HCT116 (cell line): ENCODE measurements around the gene FLNB. TPM values are rescaled to one million over a fixed set of nuclear protein-coding genes. Genes with fewer than 3 reads are reported as not detected.

Experiments used
- ATAC-seq: fragments of 200-7000 bp; cut with Tn5 transposase; 2 replicates; pipeline ENCODE4 v1.9.1; 2020; ENCODE audit warnings: mild to moderate bottlenecking, moderate library complexity
- BruUV-seq: library from RNA; stranded (reverse); fragments of 400-500 nt; replicated peaks from 2 replicates; lab custom pipeline; 2021; lab: Mats Ljungman, UMichigan
- CTCF ChIA-PET: fragments of 300-600 bp; sonication (Branson Sonifier 250); formaldehyde crosslinking; loops from one replicate; lab custom pipeline; 2021; ENCODE audit warnings: antibody characterized with exemption; lab: Charles Lee
- POLR2A ChIA-PET: fragments of 300-600, 350-600 bp; sonication (Branson Sonifier 250); formaldehyde crosslinking; loops from one replicate; lab custom pipeline; 2021; ENCODE audit warnings: antibody characterized with exemption; lab: Charles Lee
- RAD21 ChIA-PET, 2 experiments: fragments of 300-600 bp; sonication (Branson Sonifier 250); formaldehyde crosslinking; loops; one replicate each; lab custom pipeline; 2023; ENCODE audit warnings: low total read pairs in 2 of 2; ENCODE audit not compliant: uncharacterized antibody in 2 of 2, unreplicated experiment in 2 of 2, low non-redundant PET in 1 of 2; lab: Charles Lee
- DNase-seq: peaks from one replicate; pipeline ENCODE4 v3.0.0-alpha.2; 2010; ENCODE audit warnings: low read depth, low spot score
- H2AFZ ChIP-seq: fragments of 200-600 bp; shearing (Covaris generic), sonication (generic); 2 replicates; pipeline ENCODE4 v1.6.1; 2017; ENCODE audit warnings: low read depth, mixed run types, mixed read lengths, antibody characterized with exemption, low read length; ENCODE audit not compliant: poor library complexity, severe bottlenecking
- H3K27ac ChIP-seq: 2 replicates; pipeline ENCODE4 v1.5.1; 2012; ENCODE audit warnings: low read depth, low read length
- H3K27me3 ChIP-seq: fragments of 200-600 bp; sonication (generic); 2 replicates; pipeline ENCODE4 v1.6.1; 2016; ENCODE audit warnings: mixed run types, low read length, mixed read lengths; ENCODE audit not compliant: insufficient read depth
- H3K36me3 ChIP-seq, 2 experiments: fragments of 200-500 bp in 1 of 2; fragments of 200-600 bp in 1 of 2; sonication (Bioruptor generic) in 1 of 2; sonication (generic) in 1 of 2; 2 replicates each; pipeline versions ENCODE4 v1.5.1 to v1.6.1; 2014 to 2016; ENCODE audit warnings: low read length in 2 of 2, inconsistent platforms in 1 of 2, mixed read lengths in 1 of 2, mixed run types in 1 of 2; ENCODE audit not compliant: insufficient read depth in 2 of 2, control insufficient read depth in 1 of 2
- H3K4me1 ChIP-seq, 2 experiments: fragments of 200-600 bp in 1 of 2; sonication (generic) in 1 of 2; 2 replicates each; pipeline versions ENCODE4 v1.5.1 to v1.6.1; 2012 to 2017; ENCODE audit warnings: low read length in 2 of 2, inconsistent platforms in 1 of 2, mild to moderate bottlenecking in 1 of 2, mixed read lengths in 1 of 2, mixed run types in 1 of 2, moderate library complexity in 1 of 2; ENCODE audit not compliant: insufficient read depth in 2 of 2, control insufficient read depth in 1 of 2
- H3K4me2 ChIP-seq: fragments of 200-600 bp; sonication (generic); 2 replicates; pipeline ENCODE4 v1.6.1; 2017; ENCODE audit warnings: mixed run types, low read length, mixed read lengths
- H3K4me3 ChIP-seq, 2 experiments: fragments of 200-600 bp in 1 of 2; sonication (generic) in 1 of 2; replicated peaks in 1 of 2; 2 replicates each; pipeline ENCODE4 v1.5.1; 2011 to 2016; ENCODE audit warnings: low read length in 2 of 2, control low read depth in 1 of 2, low read depth in 1 of 2, mild to moderate bottlenecking in 1 of 2, mixed read lengths in 1 of 2, mixed run types in 1 of 2
- H3K79me2 ChIP-seq: fragments of 200-600 bp; sonication (generic); 2 replicates; pipeline ENCODE4 v1.6.1; 2017; ENCODE audit warnings: mild to moderate bottlenecking, mixed run types, low read length, moderate library complexity, mixed read lengths; ENCODE audit not compliant: insufficient read depth
- H3K9ac ChIP-seq: fragments of 200-600 bp; sonication (generic); 2 replicates; pipeline ENCODE4 v1.6.1; 2016; ENCODE audit warnings: low read length, mixed read lengths
- H3K9me2 ChIP-seq: fragments of 200-600 bp; sonication (generic), shearing (Covaris generic); 2 replicates; pipeline ENCODE4 v1.6.1; 2017; ENCODE audit warnings: mixed run types, mild to moderate bottlenecking, moderate library complexity; ENCODE audit not compliant: insufficient read depth
- H3K9me3 ChIP-seq, 2 experiments: fragments of 200-500 bp in 1 of 2; fragments of 200-600 bp in 1 of 2; sonication (Bioruptor generic) in 1 of 2; sonication (generic) in 1 of 2; 2 replicates each; pipeline ENCODE4 v1.6.1; 2014 to 2017; ENCODE audit warnings: low read length in 2 of 2, mixed read lengths in 2 of 2, inconsistent platforms in 1 of 2, low read depth in 1 of 2, mild to moderate bottlenecking in 1 of 2, mixed run types in 1 of 2, moderate library complexity in 1 of 2; ENCODE audit not compliant: control insufficient read depth in 1 of 2, insufficient read depth in 1 of 2
- H4K20me1 ChIP-seq: fragments of 200-600 bp; sonication (generic), shearing (Covaris generic); 2 replicates; pipeline ENCODE4 v1.6.1; 2017; ENCODE audit warnings: mixed run types, mild to moderate bottlenecking, moderate library complexity; ENCODE audit not compliant: insufficient read depth
- EGR1 ChIP-seq: IDR thresholded peaks from 2 replicates; pipeline ENCODE4 v1.6.1; 2012; ENCODE audit warnings: low read depth
- ELF1 ChIP-seq: IDR thresholded peaks from 2 replicates; pipeline ENCODE4 v1.6.1; 2012; ENCODE audit warnings: low read depth, borderline replicate concordance
- EZH2 ChIP-seq: fragments of 200-600 bp; sonication (generic); IDR thresholded peaks from 2 replicates; pipeline ENCODE4 v1.6.1; 2017; ENCODE audit warnings: antibody characterized with exemption, mixed run types
- EZH2phosphoT487 ChIP-seq: fragments of 200-600 bp; IDR thresholded peaks from 2 replicates; pipeline ENCODE4 v1.6.1; 2018; ENCODE audit warnings: antibody characterized with exemption, borderline replicate concordance
- FOSL1 ChIP-seq: IDR thresholded peaks from 2 replicates; pipeline ENCODE4 v1.6.1; 2012; ENCODE audit warnings: low read depth
- JUND ChIP-seq: IDR thresholded peaks from 2 replicates; pipeline ENCODE4 v1.6.1; 2012
- POLR2A ChIP-seq: IDR thresholded peaks from 2 replicates; pipeline ENCODE4 v1.7.0; 2011; ENCODE audit warnings: borderline replicate concordance; ENCODE audit not compliant: insufficient read depth, insufficient read length; ENCODE audit errors: extremely low read depth
- POLR2AphosphoS5 ChIP-seq: IDR thresholded peaks from 2 replicates; pipeline ENCODE4 v1.6.1; 2011; ENCODE audit warnings: mild to moderate bottlenecking, low read depth, low read length, moderate library complexity
- TCF7L2 ChIP-seq: IDR thresholded peaks from 2 replicates; pipeline ENCODE4 v1.7.0; 2011; ENCODE audit warnings: borderline replicate concordance, inconsistent platforms; ENCODE audit not compliant: insufficient read depth, insufficient read length; ENCODE audit errors: extremely low read depth
- ZFX ChIP-seq: fragments of 450-650 bp; IDR thresholded peaks from 2 replicates; pipeline ENCODE4 v1.6.1; 2017
- intact Hi-C: fragments of 100-400 bp; cut with micrococcal nuclease; formaldehyde crosslinking; loops from 2 replicates; pipeline ENCODE4 v1.10.0; 2022
- total RNA-seq: library from RNA; stranded (reverse); gene quantifications from one replicate; pipeline ENCODE4 v1.2.1, GENCODE V29; 2021; ENCODE audit not compliant: unreplicated experiment
- TF ChIP-seq, protein P1 (sequence below): IDR thresholded peaks from 2 replicates; pipeline ENCODE4 v1.6.1; 2011; ENCODE audit warnings: mild to moderate bottlenecking, low read length, moderate library complexity; ENCODE audit not compliant: insufficient replicate concordance; ENCODE audit errors: extremely low read depth
- TF ChIP-seq, protein P2 (sequence below): IDR thresholded peaks from 2 replicates; pipeline ENCODE4 v1.6.1; 2012

Gene FLNB
- total RNA-seq, 1 experiment from 2014 or later, result 116 TPM

- no peak for DNase-seq
- Histone ChIP-seq H3K36me3 (no peaks in the 10 kb centered on the region), H3K4me1 (peaks cover 6 to 24% of the 10 kb centered on the region in 2 experiments; a peak in 3 of 4 replicates), H3K9me3 (no peaks in the 10 kb centered on the region), H3K4me2 (no peak overlapping the region), H2AFZ (no peak overlapping the region), H4K20me1 (no peaks in the 10 kb centered on the region), H3K9ac (no peak overlapping the region), H3K9me2 (no peaks in the 10 kb centered on the region), H3K27ac (no peak overlapping the region), H3K4me3 (no peak overlapping the region), H3K79me2 (peaks cover 17% of the 10 kb centered on the region), H3K27me3 (no peaks in the 10 kb centered on the region)
- RAD21 ChIA-PET, result no interaction called here
- intact Hi-C loops, result loop anchor here (5.0 to 10.0 kb wide), 2 partner anchors 110 to 157 kb away; no protein-coding TSS in a partner anchor
- TF ChIP-seq POLR2AphosphoS5, result no peak
- no peak for TF ChIP-seq FOSL1
- no peak for TF ChIP-seq EZH2
- TF ChIP-seq, protein P1, sequence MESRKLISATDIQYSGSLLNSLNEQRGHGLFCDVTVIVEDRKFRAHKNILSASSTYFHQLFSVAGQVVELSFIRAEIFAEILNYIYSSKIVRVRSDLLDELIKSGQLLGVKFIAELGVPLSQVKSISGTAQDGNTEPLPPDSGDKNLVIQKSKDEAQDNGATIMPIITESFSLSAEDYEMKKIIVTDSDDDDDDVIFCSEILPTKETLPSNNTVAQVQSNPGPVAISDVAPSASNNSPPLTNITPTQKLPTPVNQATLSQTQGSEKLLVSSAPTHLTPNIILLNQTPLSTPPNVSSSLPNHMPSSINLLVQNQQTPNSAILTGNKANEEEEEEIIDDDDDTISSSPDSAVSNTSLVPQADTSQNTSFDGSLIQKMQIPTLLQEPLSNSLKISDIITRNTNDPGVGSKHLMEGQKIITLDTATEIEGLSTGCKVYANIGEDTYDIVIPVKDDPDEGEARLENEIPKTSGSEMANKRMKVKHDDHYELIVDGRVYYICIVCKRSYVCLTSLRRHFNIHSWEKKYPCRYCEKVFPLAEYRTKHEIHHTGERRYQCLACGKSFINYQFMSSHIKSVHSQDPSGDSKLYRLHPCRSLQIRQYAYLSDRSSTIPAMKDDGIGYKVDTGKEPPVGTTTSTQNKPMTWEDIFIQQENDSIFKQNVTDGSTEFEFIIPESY, result no peak
- no peak for TF ChIP-seq ELF1
- no peak for TF ChIP-seq JUND
- no peak for TF ChIP-seq TCF7L2
- TF ChIP-seq ZFX, result no peak
- no peak for TF ChIP-seq EZH2phosphoT487
- TF ChIP-seq EGR1, result no peak
- no peak for TF ChIP-seq POLR2A
- TF ChIP-seq, protein P2, sequence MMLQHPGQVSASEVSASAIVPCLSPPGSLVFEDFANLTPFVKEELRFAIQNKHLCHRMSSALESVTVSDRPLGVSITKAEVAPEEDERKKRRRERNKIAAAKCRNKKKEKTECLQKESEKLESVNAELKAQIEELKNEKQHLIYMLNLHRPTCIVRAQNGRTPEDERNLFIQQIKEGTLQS, result no peak
- BruUV-seq, result no TSS peak
- CTCF ChIA-PET, result interaction anchor here (1.3 kb wide), 1 partner anchor 173 kb away, joined by 4 read pairs; no protein-coding TSS in a partner anchor
- POLR2A ChIA-PET, result no interaction called here
- ATAC-seq, result no peak
Observed at GRCh38 chr3:58004973-58005372, 3.2 kb upstream of the FLNB start.
